ENCODE measurements around the gene PDGFB.

Gene PDGFB

DNA sequence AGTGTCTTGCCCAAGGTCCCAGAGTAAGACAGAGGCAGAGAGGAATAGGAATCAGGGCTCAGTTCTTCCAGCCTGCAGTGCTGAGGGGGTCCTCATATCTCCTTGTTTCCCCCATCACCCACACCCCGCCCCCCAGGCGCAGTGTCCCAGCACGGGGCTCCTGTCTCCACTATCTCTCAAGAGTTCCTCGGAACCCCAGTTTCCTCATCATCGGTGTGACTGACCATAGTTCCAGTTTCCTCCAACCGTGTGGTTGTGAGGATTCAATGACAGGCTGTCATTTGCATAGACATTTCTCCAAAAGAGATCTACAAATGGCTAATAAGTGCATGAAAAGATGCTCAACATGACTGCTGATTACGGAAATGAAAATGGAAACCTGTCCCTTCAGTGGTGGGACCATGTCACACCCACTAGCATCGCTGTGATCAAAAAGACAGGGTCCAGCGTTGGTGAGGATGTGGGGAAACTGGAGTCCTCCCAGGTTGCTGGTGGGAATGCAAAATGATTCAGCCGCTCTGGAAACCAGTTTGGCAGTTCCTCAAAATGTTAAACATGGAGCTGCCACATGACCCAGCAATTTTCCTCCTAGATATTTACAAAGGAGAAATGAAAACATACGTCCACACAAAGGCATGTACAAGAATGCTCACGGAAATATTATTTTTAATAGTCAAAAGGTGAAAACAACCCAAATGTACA is 31.8 kb upstream of the PDGFB start:
- DNase-seq: no peak

DNA sequence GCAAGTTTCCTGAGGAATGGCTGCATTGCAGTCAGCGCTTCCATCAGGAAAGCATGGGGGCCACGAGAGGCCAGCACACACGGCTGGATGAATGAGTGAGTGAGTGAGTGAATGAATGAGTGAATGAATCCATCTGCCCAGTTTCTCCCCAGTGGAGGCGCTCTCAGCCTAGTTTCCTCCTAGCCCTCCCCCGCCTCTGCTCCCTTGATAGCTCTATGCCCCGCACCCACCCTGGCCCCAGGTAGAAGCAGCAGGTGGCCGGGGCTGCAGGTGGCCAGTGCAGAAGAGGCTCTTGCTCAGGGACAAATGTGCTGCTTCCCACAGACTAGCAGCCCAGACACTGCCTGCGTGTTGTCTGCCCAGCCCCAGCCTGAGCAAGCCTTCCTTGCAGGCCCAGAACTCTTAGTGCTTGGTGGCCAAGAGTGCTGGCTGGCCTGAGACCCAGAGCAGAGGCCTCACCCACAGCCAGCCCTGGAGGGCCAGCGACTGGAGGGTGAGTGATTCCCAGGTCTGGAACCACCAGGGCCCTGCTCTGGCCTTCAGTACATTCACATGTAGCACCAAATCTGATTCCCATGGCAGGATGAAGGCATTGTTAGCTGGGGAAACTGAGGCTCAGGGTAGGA is 31.1 kb upstream of the PDGFB start:
- DNase-seq: no peak

DNA sequence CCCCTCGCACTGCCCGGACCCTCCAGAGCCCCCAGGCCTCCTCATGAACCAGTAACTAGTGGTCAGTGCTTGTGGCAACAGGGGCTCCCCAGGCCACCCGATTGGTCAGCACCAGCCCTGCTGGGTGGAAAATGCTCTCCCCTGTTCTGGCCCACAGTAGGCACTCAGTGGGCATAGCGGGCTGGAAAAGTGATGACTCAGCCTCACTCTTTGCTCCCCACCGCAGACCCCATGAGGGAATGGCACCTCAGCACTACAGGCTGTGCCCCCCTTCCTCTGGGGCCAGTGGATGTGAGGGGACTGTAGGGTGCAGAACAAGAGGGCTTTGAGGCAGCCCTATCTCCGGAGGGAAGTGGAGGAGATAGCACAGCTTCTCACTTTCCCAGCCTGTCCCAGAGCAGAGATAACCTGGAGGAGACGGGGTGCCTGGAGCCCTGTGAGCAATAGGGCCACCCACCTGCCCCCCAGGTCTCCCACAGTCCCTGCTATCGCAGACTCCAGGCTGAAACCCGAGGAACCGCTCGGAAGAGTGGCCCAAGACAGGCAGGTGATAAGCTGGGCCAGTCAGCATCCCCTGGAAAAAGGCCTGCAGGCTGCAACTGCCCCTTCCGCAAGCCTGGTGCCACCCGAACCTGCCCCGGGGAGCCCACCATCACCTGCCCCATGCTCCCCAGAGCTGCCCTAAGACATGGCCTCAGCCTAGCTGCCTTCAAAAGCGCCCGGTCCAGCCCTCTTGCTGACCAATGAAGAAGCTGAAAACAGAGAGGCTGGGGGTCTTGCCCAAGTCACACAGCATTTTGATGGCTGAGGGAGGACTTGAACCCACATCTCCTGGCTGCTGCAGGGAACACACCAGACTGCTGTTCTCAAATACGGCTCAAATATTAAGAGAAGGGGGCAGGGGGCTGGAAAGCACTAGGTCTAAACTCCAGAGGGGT is 29.4 kb upstream of the PDGFB start:
- no peak for DNase-seq

DNA sequence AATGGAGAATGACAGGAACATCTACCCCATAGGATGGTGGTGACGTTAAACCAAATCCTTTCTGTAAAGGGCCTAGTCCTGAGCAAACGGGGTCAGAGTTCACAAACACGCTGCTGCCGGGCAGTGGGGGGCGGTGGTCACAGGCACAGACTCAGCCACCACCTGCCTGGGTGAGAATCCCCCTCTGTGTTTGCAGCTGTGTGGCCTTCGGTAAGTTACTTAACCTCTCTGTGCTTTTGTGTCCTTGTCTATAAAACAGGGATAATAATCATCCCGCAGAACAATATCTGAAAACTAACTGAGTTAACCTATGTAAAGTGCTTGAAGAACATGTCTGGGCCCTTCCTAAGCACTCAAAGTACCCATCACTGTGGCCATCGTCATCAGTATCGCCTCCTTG is 26.0 kb upstream of the PDGFB start:
- DNase-seq: no peak

DNA sequence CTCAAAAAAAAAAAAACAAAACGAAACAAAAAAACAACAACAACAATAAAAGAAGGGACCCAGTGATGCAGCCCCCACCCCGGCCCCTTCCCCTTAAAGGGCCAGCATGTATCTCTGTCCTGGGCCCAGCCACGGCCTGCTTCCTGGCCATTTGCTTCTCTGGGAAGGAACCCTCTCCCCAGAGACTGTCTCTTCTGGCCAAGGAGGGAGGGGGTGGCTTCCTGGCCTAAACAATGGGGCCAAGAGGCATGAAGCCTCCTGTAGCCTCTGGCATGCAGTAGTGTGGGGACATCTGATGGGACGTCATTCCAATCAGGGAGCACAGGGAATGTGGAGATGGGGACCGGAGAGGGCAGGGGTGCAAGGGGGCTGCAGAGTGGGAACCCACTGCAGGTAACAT is 25.5 kb upstream of the PDGFB start:
- no peak for DNase-seq

DNA sequence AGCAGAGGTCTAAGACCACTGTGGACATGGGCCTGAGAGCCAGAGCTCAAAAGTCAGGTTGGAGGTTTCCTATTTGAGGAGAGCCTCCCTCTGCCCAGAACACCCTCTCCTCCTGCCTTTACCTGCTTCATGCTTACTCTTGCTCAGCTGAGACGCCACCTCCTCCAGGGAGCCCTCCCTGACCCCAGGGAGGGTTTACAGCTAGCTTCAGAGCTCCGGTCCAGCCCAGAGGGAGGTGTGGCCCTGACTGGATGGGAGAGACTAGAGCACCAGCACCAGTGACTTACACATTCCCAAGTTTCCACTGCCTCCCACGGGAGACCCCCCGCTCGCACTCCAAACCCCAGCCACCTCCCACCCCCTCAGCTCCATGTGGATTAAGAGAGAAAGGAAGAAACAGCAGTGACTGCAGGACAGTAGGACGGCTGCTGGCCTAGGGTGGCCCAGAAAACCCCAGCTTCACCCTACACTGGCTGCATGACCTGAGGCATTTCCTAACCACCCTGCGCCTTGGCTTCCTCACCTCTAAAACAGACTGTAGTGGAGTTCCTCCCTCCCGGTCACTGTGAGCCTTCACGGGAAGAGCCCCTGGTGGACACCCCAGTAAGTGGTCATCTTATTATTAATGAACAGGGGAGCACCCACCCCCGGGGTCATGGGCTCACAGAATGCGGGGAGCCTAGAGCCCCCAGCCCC is 24.5 kb upstream of the PDGFB start:
- DNase-seq: no peak

DNA sequence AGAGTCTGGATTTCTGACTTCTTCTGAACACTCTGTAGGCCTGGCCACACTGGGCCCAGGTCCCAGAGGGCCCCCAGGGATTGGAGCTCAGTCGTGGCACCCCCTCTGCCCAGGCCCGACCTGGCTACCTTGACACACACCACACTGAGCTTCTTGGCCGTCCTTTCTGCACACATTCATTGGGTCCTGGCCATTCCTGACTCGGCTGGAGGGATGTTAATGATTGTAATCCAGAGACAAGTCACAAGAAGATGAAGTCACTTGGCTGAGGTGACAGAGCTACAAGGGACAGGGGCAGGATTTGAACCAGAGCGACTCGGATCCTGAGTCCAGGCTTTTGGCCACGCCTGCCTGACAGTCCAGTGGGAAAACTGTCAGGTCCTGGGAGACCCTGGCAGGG is 23.9 kb upstream of the PDGFB start:
- no peak for DNase-seq

DNA sequence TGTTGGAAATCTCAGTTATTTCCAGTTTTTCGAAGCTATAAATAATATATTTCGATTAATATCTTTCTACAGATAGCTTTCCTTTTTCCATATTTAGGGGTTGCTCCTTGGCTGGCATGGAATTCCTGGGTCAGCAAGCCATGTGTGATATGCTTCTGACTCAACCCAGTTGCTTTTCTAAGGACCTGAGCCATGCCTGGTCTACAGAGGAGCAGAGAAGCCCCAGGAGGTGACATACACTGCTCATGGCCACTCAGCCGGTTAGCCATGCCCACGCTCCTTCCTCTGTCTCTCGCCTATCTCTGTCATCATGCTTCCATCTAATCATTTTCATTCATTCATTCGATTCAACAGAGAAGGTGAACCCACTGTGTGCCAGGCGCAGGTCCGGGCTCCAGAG is 23.2 kb upstream of the PDGFB start:
- DNase-seq: no peak

DNA sequence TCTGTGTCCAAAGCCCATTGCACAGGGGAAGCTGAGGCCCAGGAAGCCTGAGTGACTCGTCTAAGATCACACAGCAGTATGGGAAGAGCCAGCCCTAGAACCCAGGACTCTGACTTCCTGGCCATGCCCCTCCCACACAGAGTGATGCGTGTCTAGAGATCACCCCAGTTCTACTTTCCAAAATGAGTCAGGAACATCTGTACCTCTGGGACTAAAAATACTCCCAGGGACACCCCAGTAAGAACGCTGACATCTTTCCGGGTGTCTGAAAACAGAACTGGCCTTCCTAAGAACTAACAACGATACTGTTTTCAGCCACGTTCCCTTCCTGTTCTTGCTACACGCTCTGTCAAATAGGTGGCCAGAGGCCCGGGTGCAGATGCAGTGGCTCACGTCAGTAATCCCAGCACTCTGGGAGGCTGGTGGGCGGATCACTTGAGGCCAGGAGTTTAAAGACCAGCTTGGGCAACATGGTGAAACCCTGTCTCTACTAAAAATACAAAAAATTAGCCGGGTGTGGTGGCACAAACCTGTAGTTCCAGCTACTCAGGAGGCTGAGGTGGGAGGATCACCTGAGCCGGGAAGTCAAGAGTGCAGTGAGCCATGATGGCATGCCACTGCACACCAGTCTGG is 21.7 kb upstream of the PDGFB start:
- DNase-seq: no peak

DNA sequence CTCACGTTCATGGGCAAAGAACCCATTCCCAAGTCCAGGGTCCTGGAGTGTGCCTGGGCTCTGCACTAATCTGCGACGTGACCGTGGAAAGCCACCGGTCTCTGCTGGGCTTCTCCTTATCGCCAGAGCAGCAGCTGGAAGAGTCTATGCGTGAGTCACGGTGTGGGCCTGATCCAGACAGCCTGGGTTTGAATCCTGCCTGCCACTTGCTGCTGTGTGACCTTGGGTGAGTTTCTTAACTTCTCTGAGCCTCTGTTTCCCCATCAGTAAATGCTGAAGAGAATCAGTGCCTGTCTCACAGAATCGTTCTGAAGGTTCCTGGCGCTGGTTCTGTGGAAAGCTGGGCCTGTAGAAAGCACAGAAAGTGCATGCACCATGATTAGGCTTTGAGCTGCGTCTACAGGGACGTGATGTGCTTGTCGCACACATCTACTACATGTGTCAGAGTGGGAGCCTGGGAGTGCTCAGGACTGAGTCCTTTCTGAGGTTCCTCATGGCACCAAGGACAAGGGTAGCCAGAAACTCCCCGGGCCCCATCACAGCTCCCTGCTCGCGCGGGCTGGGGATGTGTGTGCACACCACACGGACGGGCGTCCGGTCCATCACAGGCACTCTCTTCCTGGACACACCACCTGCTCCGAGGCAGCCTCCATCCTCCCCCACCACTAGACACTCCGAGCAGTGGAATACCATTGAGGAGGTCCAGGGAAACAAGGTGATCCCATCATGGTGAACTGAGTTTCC is 20.5 kb upstream of the PDGFB start:
- no peak for DNase-seq

DNA sequence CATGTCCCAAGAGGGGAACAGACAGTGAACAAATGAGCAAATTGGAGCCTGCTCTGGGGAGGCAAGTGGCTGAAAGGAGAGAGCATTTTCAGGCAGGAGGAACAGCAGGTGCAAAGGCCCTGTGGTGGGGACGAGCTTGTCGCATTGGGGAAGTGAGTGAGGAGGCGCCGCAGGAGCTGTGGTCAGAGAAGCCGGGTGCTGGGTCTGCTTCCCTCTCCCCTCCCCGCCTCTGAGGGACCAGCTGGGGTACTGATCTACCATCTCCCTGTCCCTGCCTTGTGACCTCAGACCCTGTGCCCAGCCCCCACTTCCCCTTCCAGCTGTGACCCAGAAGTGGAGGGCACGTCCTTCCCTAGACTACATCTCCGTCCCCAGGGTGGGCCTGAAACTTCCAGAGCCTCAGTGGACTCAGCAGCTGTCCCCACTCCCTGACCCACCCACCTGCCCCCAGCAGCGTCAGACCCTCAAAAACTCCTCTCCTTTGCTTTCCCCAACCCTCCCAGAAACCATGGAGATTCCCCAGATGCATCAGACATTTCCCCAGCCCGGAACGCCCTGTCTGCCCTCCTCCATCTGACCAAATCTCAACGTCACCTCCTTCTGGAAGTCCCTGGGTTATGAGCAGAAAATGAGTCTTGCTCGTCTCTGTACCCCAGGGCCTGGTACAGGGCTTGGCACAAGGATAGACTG is 19.7 kb upstream of the PDGFB start:
- no peak for DNase-seq

DNA sequence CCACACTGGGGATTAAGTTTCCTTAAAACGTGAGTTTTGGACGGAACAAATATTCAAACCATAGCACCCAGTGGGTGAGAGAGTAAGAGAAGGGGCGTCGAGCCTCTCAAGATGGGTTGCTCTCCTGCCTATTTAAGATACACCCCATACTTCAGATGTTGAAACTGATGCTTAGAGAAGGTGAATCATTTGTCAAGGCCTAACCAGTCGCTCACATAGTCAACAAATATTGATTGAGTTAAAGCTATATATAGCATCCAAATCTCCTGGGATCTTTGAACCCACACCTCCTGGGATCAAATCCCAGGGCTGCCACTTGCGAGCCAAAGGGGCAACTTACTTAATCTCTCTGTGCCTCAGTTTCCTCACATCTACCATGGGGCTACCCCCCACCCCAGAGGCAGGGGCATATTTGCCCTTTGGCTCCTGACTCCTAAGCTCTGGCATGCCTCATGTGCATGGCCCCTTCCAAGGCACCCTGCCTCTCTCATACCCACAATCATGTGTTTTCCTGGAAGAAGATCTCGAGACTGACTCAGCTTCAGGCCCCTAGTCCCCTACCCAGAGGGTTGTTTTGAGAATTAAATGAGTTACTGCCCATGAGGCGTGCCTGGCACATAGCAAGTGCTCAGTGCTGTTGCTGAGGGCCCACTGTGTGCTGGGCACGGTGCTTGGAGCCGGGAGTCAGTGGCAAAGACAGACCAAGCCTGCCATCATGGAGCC is 19.0 kb upstream of the PDGFB start:
- DNase-seq: no peak

DNA sequence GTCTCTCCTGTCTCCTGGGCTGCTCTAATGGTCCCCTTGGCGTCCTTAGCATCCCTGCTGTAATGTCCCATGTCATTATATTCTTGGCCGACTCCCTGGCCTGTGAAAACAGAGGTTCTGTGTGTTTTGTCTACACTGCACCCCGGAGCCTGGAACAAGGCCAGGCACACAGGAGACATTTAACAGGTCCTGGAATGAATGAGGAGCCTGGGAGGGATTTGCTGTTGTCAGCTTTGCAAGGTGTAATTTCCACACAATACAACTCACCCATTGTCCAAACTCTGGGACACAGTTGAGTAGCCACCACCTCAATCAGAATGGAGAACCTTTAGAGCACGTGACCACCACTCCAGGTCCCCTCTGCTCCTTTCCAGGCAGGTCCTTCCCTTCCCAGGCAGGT is 14.9 kb upstream of the PDGFB start:
- no peak for DNase-seq

DNA sequence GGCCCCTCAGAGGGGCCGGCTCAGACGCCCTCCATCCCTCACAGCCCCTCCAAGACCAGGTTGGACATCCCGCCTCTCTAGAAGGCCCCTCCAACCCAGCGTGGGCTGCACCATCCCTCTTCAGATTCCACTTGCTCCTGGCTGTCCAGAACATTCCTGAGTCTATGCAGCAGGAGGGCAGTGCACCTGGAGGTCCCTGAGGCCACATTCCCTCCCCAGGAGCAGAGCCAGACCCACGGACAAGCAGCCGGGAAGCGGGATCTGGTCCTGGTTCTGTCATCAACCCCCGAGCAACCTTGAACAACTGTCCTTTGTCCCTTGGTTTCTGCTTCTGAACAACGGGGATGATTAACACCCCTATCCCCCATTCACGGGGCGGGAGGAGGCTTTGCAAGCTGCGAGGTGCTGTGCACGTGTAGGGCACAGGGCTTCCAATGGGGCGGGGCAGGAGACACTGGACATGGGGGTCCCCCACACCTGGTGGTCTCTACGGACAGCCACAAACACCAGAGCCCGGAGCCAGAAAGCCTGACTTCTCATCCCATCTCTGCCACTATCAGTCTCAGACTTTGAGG is 13.2 kb upstream of the PDGFB start:
- DNase-seq: no peak

DNA sequence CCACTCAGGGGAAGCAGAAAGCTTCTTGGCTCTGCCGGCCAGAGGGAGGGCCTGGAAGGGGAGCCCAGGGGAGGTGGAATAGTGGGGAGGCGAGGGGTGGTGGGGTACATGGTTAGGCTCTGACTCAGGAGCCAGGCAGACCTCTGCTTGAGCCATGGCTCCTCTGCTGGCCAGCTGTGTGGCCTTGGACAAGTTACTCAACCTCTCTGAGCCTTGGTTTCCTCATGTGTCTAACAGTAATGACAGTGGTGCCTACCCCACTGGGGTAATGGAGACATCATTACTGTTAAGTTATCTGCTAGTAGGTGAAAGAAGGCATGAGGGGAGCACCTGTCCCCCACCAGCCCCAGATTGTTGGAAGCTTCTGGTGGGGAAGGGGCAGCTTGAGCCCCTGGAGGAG is 12.2 kb upstream of the PDGFB start:
- no peak for DNase-seq

DNA sequence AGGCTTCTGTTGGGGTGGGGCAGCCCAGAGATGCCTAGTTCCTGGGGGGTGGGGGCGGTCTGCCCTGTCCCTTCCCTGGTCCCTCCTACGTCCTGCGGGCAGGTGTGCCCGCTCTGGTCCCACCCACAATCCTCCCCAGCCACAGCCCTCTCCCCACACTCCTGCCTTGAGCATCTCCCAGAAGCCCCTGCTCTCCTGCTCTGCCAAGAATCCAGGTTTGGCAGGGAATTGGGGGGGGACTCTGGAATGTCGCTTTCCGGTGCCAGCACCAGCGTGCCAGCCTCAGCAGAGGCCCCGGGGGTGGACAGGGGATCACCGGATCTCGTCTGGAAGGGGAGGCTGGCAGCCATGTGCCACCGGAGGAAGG is 11.4 kb upstream of the PDGFB start:
- no peak for DNase-seq

DNA sequence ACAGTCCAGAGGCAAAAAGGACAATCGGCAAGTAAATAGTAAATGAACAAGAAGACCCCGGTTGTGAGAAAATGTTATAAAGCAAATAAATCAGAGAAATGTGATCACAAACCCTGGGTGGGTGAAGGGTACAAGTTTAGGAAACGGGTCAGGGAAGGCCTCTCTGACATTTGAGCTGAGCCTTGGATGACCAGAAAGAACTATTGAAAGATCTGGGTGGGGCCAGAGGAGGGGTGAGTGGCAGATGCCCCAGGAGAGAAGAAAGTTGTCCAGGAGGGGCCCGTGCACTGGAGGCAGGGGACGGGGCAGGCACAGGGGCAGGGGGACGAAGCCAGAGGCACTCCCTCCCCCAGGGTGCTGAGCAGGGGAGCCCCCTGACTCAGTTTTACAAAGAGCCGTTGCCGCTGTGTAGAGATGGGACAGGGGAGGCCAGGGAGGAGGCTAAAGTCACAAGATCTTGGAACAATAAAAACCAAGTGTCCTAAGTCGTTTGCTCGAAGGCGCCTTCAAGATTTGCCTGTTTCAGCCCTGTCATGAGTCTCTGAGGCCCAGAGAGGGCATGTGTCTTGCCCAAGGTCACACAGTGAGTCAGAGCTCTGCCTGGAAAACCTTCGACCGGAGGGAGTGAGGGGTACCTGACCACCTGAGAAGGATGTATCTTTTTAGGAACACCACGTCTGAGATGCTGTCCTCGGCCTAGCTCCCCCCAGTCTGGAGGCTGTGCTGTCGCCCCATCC is 10.8 kb upstream of the PDGFB start:
- no peak for DNase-seq

DNA sequence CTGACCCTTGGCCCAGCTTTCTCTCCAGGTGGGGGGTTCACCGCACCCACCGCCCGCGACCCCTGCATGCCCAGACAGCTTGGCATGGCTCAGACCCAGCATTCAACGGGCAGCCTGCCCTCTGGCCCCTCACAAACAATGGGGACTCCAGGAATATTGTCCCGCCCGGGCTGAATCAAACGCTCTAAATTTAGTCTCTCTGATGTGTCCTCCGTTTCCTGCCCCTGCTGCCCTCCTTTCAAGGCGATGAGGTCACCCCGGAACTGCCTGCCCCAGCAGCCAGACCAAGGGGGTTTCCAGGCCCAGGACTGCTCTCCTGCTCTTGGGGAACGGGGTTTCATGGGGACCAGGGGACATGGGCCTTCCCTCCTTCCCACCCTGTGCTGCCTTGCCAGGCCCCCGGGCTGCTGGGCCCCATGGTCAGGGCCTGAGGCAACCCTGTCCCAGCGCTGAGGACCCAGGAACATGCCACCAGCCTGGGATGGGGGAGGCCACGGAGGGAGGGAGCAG is 10.1 kb upstream of the PDGFB start:
- DNase-seq: no peak

DNA sequence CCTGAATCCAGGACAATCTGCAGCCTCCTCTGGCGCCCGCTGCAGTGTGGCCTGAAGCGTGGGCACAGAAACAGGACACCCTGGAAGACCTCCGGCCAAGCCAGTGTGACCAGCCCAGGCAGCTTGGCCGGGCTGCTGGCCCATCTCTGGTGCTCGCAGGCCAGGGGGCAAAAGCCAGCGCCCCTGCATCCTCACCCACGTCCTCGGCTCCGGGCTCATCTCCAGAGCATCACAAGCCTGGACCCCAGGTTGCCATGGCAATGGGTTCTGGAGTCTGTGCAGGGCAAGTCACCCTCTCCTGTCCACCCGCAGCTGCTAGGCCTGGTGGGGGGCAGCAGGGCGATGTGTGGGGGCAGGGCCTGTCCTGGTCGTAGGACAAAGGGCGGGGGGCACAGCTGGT is 9.3 kb upstream of the PDGFB start:
- no peak for DNase-seq

All from cerebellar nuclear complex (tissue), 1 donor.